Progenitor cell of endocrine pancreas (in vitro differentiated cells): ENCODE results near the gene ANKRD39. TPM values are rescaled to one million over a fixed set of nuclear protein-coding genes. Genes with fewer than 3 reads are reported as not detected.

Experiments
- DNase-seq: peaks from one replicate; pipeline ENCODE4 v3.0.0; 2021; ENCODE audit warnings: low spot score; ENCODE audit not compliant: unreplicated experiment
- H3K27ac Mint-ChIP-seq: 2 replicates; pipeline ENCODE4 v1.8.0; 2021; ENCODE audit warnings: mild to moderate bottlenecking, moderate library complexity, mixed read lengths
- H3K27me3 Mint-ChIP-seq: 2 replicates; pipeline ENCODE4 v1.8.0; 2021; ENCODE audit warnings: mixed read lengths
- H3K36me3 Mint-ChIP-seq: 2 replicates; pipeline ENCODE4 v1.8.0; 2022; ENCODE audit warnings: mixed read lengths; ENCODE audit not compliant: insufficient read depth
- H3K4me1 Mint-ChIP-seq: 2 replicates; pipeline ENCODE4 v1.8.0; 2021; ENCODE audit warnings: low read depth, mixed read lengths
- H3K4me3 Mint-ChIP-seq: 2 replicates; pipeline ENCODE4 v1.8.0; 2021; ENCODE audit warnings: low read depth, mild to moderate bottlenecking, moderate library complexity, mixed read lengths
- H3K9me3 Mint-ChIP-seq: 2 replicates; pipeline ENCODE4 v1.8.0; 2021; ENCODE audit warnings: low read depth, mixed read lengths
- total RNA-seq: library from RNA; stranded (reverse); gene quantifications from 2 replicates; pipeline ENCODE4 v1.2.1, GENCODE V29; 2021
- TF ChIP-seq, protein P1 (sequence below): fragments of 200-600 bp; sonication (generic); IDR thresholded peaks from one replicate; pipeline ENCODE4 v1.5.0; 2021; ENCODE audit warnings: antibody characterized with exemption, mild to moderate bottlenecking; ENCODE audit not compliant: unreplicated experiment

ANKRD39 gene
- total RNA-seq, 1 donor from 2014 or later = 16.1 TPM

DNA sequence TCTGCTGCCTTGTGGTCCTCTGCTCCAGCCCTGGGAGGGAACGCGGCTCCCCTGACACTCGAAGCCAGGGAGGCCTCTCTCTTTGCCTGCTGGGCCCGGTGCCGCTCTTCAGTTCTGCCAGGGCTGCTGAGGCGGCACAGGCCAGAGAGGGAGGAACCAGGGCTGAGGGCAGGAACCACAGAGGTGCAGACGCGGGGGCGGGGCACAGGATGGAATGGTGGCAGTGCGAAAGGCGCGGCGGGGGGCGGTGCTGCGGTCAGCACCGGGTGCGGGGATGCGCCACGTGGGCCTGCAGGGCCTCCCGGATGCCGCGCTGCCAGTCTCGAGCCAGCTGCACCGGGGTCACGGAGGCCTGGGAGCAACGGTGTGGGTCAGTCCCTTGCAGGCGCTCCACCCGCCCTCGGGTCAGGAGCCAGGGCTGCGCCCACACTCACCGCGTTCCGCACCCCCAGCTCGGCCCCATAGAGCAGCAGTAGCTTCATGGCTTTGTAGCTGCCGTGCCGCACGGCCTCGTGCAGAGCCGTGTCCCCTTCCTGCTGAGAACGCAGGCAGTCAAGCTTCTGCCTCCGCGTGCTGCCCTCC, 18.4 kb downstream of the ANKRD39 start:
- H3K4me1 Mint-ChIP-seq = no peaks in the 10 kb centered on the region
- TF ChIP-seq, protein P1, sequence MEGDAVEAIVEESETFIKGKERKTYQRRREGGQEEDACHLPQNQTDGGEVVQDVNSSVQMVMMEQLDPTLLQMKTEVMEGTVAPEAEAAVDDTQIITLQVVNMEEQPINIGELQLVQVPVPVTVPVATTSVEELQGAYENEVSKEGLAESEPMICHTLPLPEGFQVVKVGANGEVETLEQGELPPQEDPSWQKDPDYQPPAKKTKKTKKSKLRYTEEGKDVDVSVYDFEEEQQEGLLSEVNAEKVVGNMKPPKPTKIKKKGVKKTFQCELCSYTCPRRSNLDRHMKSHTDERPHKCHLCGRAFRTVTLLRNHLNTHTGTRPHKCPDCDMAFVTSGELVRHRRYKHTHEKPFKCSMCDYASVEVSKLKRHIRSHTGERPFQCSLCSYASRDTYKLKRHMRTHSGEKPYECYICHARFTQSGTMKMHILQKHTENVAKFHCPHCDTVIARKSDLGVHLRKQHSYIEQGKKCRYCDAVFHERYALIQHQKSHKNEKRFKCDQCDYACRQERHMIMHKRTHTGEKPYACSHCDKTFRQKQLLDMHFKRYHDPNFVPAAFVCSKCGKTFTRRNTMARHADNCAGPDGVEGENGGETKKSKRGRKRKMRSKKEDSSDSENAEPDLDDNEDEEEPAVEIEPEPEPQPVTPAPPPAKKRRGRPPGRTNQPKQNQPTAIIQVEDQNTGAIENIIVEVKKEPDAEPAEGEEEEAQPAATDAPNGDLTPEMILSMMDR = no peak
- no peaks in the 10 kb centered on the region for H3K27me3 Mint-ChIP-seq
- no peak for DNase-seq
- no peak overlapping the region for H3K27ac Mint-ChIP-seq
- H3K36me3 Mint-ChIP-seq = peaks cover 10% of the 10 kb centered on the region
- no peak overlapping the region for H3K4me3 Mint-ChIP-seq
- no peaks in the 10 kb centered on the region for H3K9me3 Mint-ChIP-seq

DNA sequence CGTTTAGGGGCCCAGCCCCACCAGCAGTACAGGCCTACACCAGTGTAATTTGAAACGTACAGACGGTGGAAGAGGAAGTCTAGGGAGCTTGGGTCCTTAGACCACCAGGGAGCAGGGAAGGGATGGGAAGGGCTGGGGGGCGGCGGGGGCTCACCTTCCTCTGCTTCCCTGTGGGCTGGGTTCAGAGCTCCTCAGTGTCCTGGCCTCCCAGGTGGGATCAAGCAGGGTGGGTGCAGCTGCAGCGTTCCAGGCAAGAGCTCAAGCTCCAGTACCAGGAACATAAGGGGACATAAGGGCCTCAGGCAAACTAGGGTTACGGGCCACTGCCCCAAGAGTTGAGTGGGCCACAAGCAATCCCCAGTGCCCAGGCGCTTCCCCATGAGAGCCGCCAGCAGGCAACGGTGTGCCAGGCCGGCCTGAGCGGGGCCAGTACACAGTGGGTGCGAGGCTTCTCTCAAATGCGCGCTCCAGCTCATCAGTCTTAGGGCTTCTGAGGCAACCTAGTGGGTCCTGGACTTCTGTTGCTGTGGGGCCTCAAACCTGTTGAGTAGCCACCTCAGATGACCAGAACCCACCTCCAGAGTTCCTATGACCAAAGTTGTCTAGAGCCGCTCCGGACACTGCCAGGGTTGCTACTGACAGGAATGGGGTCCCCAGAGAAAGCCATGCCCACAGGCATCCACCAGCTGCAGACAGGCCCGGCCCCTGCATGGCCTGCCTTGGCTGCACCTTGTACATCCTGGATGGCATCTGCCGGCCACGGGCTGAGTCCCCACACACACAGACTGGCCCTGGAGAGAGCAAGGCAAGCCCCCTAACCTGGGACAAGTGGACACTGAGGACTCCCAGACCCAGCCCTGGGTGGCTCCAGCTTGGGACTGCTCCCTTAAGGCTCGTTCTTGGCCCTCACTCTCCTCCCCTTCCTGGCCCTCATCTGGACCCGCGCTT, 19.2 kb downstream of the ANKRD39 start:
- H3K4me1 Mint-ChIP-seq = peaks cover 2% of the 10 kb centered on the region
- H3K36me3 Mint-ChIP-seq = peaks cover 11% of the 10 kb centered on the region
- TF ChIP-seq, protein P1 = no peak
- H3K9me3 Mint-ChIP-seq = no peaks in the 10 kb centered on the region
- H3K27ac Mint-ChIP-seq = no peak overlapping the region
- no peak overlapping the region for H3K4me3 Mint-ChIP-seq
- H3K27me3 Mint-ChIP-seq = no peaks in the 10 kb centered on the region
- no peak for DNase-seq

DNA sequence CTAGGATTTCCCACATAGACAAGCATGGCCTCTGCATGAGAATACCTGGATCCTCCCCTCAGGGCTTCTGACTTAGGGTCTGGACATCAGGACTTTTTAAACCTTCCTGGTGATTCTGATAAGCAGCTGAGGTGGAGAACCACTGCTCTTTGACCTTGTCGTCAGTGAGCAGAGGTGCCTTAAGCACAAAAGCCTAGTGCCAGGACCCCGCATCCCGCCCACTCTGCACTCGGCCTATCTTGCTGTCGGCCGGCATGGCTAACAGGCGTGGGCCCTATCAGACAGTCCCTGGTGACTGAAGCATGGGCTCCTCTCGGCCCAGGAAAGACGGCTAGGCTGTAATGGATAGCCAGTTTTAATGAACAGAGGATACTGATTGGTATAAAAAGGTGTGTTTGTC, 20.2 kb downstream of the ANKRD39 start:
- Mint-ChIP-seq H3K4me1 (peaks cover 11% of the 10 kb centered on the region), H3K9me3 (no peaks in the 10 kb centered on the region), H3K4me3 (no peak overlapping the region), H3K27me3 (no peaks in the 10 kb centered on the region), H3K27ac (no peak overlapping the region), H3K36me3 (peaks cover 11% of the 10 kb centered on the region)
- TF ChIP-seq, protein P1 = no peak
- no peak for DNase-seq

DNA sequence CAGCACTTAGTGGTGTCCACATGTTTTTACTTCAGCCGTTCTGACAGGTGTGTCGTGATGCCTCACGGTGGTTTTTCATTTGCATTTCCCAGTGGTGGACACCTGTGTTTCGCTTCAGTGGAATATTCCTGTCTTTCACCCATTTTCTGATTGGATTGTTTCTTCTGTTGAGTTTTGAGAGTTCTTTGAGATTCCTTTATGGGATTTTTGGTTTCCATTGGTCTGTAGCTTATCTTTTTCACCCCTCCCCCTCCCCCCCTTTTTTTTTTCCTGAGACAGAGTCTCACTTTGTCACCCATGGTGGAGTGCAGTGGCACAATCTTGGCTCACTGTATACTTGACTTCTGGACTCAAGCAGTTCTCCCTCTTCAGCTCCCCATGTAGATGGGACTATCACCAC, 22.0 kb downstream of the ANKRD39 start:
- H3K36me3 Mint-ChIP-seq = peaks cover 13% of the 10 kb centered on the region

More for the DNA sequence above, 22.0 kb downstream of the ANKRD39 start:
- no peaks in the 10 kb centered on the region for H3K9me3 Mint-ChIP-seq
- no peak for DNase-seq
- TF ChIP-seq, protein P1 = no peak
- no peak overlapping the region for H3K27ac Mint-ChIP-seq
- H3K4me1 Mint-ChIP-seq = peaks cover 25% of the 10 kb centered on the region
- H3K4me3 Mint-ChIP-seq = no peak overlapping the region
- H3K27me3 Mint-ChIP-seq = no peaks in the 10 kb centered on the region
